ENCODE data around the gene UBC. TPM values are rescaled to one million over a fixed set of nuclear protein-coding genes. Genes with fewer than 3 reads are reported as not detected.
A peak's percentile ranks its signal among the peaks of the same experiment; 100 is the strongest.

The UBC gene
- total RNA-seq, 2 donors from 2014 or later: 806 to 863 TPM

DNA sequence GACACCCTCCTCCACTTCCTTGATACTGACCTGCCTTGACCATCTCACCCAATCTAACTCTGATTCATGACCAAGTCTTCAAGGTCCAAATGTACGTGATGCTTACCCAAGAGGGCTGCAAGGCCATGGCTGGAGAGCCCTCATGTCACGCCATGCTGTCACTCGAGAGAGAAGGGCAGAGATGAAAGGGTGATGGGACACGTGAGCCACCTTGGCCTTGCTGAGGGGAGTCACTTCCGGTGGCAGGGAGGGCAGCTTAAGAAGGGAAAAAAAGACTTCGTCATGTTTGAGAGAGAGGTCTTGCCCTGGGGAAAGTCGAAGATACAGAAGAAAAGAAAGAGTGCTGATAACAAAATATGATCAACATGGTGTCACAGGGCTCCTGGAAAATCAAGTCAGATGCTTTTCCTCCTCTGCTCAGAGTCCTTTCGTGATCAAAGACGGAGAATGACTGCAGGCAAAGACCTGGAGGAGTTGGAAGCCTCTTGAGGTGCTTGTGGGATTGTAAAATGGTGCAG is 47.5 kb downstream of the UBC start:
- Mint-ChIP-seq H3K36me3 (peaks cover 0 to 6% of the 10 kb centered on the region in 2 donors), H3K27ac (no peak overlapping the region), H3K9me3 (no peaks in the 10 kb centered on the region)
- DNase-seq (ENCODE audit: low spot score in 2 of 2) (no peak), ATAC-seq (no peak)

DNA sequence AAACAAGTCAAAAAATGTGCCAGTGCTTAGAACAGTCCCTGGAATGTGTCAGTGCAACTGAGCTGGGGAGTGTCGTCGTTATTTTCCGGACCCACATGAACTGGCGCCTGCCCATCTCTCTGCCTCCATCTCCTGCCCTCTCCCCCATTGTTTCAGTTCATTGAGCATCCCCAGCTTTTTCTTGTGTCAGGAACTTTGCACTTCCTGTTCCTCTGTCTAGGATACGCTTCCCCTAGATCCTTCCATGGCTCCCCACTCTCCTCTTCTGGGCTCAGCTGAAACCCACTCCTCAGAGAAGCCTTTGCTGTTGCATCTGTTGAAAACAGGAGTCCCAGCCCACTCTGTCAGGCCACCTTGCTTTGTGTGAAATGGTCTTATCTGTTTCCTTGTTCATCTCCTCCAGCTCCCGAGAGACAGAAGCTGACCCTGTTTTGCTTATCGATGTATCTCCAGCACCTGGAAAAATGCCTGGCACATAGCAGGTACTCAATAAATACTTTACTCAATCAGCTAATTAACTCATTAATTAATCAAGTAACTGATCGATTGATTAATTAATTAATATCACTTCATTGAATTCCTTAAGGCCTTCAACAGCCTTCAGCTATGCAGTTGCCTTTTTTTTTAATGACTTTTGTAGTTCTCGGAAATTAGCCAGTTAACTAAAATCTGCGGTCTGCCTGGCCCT is 48.1 kb downstream of the UBC start:
- H3K36me3 Mint-ChIP-seq: peaks cover 0 to 6% of the 10 kb centered on the region in 2 donors
- DNase-seq (ENCODE audit: low spot score in 2 of 2) (no peak), ATAC-seq (no peak)
- H3K9me3 Mint-ChIP-seq: no peaks in the 10 kb centered on the region
- no peak overlapping the region for H3K27ac Mint-ChIP-seq

DNA sequence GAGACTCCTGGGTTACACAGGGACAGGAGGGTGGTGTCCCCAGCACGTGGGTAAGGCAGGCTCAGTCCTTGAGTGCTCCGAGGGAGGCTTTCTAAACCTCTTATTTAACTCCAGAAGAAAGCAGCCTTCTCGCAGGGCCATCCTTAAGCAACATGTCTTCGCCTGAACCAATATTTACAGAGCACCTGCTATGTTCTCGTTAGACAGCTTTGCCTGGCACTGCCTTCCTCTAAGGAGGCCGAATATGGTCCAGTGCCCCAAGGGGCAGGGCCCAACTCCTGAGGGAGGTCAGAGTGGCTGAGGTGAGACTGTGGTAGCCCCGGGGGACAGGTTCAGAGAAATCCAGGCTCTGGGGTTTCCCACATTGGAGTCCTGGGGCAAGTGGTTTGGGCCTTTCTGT is 48.7 kb downstream of the UBC start:
- Mint-ChIP-seq H3K36me3 (peaks cover 0 to 6% of the 10 kb centered on the region in 2 donors), H3K9me3 (no peaks in the 10 kb centered on the region), H3K27ac (no peak overlapping the region)
- no peak for DNase-seq (ENCODE audit: low spot score in 2 of 2)
- no peak for ATAC-seq

DNA sequence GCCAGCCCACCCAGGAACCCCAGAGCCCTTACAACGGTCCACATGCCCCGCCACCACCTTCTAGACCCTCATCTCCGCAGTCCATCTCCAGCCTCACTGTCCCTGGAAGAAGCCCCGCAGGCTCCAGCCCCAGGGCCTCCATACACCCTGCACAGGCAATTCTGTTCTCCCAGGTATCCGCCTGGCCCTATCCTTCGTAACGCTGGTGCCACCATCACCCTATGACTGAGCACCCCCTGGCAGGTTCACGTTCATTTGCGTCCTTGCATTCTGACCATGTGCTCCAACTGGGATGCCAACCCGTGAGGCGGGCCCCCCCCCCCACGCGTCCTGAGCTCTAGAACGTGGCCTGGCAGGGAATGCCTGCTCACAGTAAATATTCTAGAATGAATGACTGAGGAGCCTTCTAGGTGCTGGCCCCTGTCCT is 50.1 kb downstream of the UBC start:
- DNase-seq (ENCODE audit: low spot score in 2 of 2) (no peak), ATAC-seq (no peak)
- H3K27ac Mint-ChIP-seq: peak overlapping the region; percentile 87 to 94
- H3K36me3 Mint-ChIP-seq: peaks cover 0 to 6% of the 10 kb centered on the region in 2 donors
- H3K9me3 Mint-ChIP-seq: no peaks in the 10 kb centered on the region

DNA sequence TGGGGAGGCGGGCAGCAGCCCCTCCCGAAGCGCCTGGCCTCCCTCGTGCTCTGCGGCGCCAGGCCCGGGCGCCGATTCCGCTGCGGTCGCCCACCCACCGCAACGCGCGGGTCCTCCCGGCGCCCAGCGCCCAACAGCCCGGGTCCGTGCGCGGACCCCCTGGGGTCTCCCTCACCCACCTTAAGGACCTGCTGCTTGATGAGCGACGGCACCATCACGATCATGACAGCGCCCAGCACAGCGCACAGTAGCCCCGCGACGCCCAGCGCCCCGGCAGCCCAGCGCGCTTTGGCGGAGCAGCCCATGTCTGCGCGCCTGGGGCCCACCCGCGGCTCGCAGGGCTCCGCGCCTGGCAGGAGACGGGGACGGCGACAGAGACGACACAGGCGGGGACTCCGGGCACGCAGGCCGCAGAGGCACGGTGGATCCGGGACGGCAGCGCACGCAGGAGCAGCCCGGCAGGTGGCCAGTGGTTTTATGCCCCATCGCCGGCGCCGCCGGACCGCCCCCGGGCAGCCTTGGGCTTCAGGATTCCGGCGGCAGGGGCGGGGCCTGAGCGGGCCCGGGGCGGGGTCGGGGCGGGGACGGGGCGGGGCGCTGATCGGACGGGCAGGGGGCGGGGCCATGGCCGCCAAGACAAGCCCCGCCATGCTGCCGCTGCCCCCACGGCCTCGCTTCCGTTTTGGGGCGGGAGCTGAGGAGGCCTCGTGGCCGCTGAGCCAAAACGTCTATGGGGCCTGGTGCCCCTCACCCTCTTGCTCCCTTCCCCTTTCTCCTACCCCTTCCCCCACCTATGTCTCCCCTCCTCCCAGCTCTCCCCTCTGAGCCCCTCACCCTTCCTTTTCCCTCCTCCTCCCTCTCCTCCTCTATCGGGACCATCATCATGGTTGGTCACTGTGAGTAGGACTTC is 50.8 kb downstream of the UBC start, which contains the start of gene SCARB1:
Gene SCARB1, minus strand, starts transcription at position 449 of the 910 bp plus-strand sequence. Its CDS starts 144 bp downstream, at position 305.
- DNase-seq (ENCODE audit: low spot score in 2 of 2) (peak; percentile 79 to 82), ATAC-seq (peak; percentile 88 to 91)
- no peaks in the 10 kb centered on the region for H3K9me3 Mint-ChIP-seq
- peak within 1 kb of the TSS; percentile 87 to 94 for H3K27ac Mint-ChIP-seq
- H3K36me3 Mint-ChIP-seq: peaks cover 0 to 6% of the 10 kb centered on the region in 2 donors

DNA sequence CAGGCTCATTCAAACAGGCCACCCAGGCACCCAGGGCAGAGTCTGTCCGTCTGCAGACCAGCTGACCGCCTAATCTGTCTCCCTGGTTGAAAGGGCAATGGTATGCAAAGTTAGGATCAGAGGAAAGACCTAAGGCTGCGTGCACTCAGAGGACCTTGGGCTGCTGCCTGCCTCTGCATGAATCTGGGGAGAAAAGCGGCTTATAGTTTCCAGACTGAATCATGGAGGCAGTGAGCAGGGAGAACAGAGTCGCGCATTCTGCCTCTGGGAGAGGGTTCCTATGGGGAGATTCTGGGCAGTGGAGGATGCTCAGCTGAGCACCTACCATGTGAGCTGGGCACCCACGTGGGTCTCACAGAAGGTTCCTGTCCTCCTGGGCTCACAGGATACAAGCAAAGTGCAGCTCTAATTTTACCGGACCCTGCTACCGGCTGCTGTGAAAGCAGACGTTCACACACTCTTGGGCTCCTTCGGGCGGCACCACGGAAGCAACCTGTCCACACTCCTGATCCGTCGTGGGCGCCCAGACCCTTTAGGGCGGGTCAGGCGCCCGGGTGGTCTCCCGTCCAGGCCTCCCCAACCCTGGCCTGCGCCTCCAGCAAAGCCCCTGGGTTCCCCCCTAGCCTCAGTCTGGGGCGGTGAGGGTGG is 51.6 kb downstream of the UBC start:
- H3K9me3 Mint-ChIP-seq: no peaks in the 10 kb centered on the region
- H3K27ac Mint-ChIP-seq: no peak overlapping the region
- DNase-seq (ENCODE audit: low spot score in 2 of 2) (peak in 1 of 2 donors; percentile 11), ATAC-seq (peak; percentile 6 to 21)
- H3K36me3 Mint-ChIP-seq: peaks cover 0 to 6% of the 10 kb centered on the region in 2 donors

DNA sequence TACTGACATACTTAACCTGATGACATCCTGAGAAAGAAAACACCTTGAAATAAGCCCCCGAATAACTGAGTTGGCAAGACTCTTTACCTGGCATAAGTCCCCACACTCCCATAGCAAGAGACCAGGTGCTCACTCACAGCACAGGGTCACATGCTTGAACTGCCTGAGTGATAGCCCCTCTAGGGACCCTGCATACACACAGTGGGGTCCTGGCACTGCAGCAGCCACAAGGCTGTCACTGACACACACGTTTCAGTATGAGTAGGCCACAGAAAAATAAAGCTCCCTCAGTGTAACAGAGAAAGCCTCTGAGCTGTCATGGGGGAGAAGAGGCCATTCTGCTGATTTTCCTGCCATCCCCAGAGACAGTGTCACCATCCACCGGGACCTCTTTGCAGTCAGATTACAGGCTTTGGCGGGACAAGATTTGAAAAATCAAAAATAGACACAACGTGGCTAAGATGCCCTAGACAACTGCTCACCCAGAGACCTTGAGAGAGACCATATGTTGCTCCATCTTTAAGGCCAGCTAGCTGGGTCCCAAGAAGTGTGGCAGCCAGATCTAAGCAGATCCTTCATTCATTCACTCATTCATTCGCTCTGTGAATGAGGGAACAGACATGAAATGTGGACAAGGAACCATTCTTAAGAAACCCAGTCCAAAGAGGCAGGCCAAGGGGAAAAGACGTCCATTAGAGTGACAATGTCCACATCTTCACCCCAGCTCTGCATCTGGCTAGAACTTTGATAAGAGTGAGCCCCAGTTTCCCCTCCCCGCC is 52.4 kb downstream of the UBC start:
- H3K36me3 Mint-ChIP-seq: peaks cover 0 to 6% of the 10 kb centered on the region in 2 donors
- ATAC-seq (peak in 1 of 2 donors; percentile 36), DNase-seq (ENCODE audit: low spot score in 2 of 2) (no peak)
- no peaks in the 10 kb centered on the region for H3K9me3 Mint-ChIP-seq
- no peak overlapping the region for H3K27ac Mint-ChIP-seq

Other genes with a start within 250 kb of the UBC start
- gene SCARB1, start 50.8 kb downstream of the UBC start, total RNA-seq: 10 to 100 TPM; 15.3 to 23.6 TPM
- gene DHX37, start 74.5 kb upstream of the UBC start, total RNA-seq: 10 to 100 TPM; 30.3 to 35.6 TPM
- gene BRI3BP, start 79.0 kb upstream of the UBC start, total RNA-seq: 10 to 100 TPM in 1 of 2 donors, 1 to 10 TPM in 1; 9.2 to 28.0 TPM
- gene AACS, start 150.8 kb upstream of the UBC start, total RNA-seq: 10 to 100 TPM; 24.0 to 36.0 TPM

Data from activated naive CD4-positive, alpha-beta T cell treated with anti-CD3 and anti-CD28 coated beads, Interleukin-2, amount 50 U/mL, for 72 hours (primary cell).